SK-N-SH treated with all-trans-retinoic acid at 6 μM for 48 hours (cell line): ENCODE data around the gene GARNL3.

Experiments used
- ATAC-seq: fragments of 200-7000 bp; cut with Tn5 transposase; 3 replicates; pipeline ENCODE4 v1.9.1; 2020; ENCODE audit warnings: mild to moderate bottlenecking, moderate library complexity
- ARNTL ChIP-seq: fragments of 450-650 bp; formaldehyde crosslinking; IDR thresholded peaks from 2 replicates; pipeline ENCODE4 v1.5.0; 2020; ENCODE audit warnings: low read depth, mild to moderate bottlenecking, moderate library complexity, borderline replicate concordance
- CSDC2 ChIP-seq: fragments of 250-450 bp; sonication (Bioruptor Pico); IDR thresholded peaks from 2 replicates; pipeline ENCODE4 v1.5.0; 2020; ENCODE audit warnings: mild to moderate bottlenecking, moderate library complexity
- ESRRG ChIP-seq: fragments of 250-450 bp; sonication (Bioruptor Pico); IDR thresholded peaks from 2 replicates; pipeline ENCODE4 v1.6.1; 2021; ENCODE audit warnings: mild to moderate bottlenecking
- GLIS3 ChIP-seq: fragments of 250-450 bp; sonication (Bioruptor Pico); IDR thresholded peaks from 2 replicates; pipeline ENCODE4 v1.5.0; 2020; ENCODE audit warnings: mild to moderate bottlenecking, moderate library complexity
- ISL1 ChIP-seq: fragments of 250-450 bp; sonication (Bioruptor Pico); IDR thresholded peaks from 2 replicates; pipeline ENCODE4 v2.1.2; 2022; ENCODE audit warnings: mild to moderate bottlenecking, moderate library complexity
- PPARA ChIP-seq: fragments of 250-450 bp; sonication (Bioruptor Pico); IDR thresholded peaks from 2 replicates; pipeline ENCODE4 v1.5.0; 2020; ENCODE audit warnings: mild to moderate bottlenecking, borderline replicate concordance
- RARB ChIP-seq: fragments of 250-450 bp; sonication (Bioruptor Pico); IDR thresholded peaks from 2 replicates; pipeline ENCODE4 v1.8.0; 2021; ENCODE audit warnings: mild to moderate bottlenecking, moderate library complexity
- SNAI2 ChIP-seq: fragments of 250-450 bp; sonication (Bioruptor Pico); IDR thresholded peaks from 2 replicates; pipeline ENCODE4 v1.5.0; 2020; ENCODE audit warnings: mild to moderate bottlenecking, moderate library complexity
- TCF4 ChIP-seq: fragments of 250-450 bp; sonication (Bioruptor Pico); IDR thresholded peaks from 2 replicates; pipeline ENCODE4 v1.8.0; 2021; ENCODE audit warnings: mild to moderate bottlenecking, moderate library complexity, borderline replicate concordance
- TOX ChIP-seq: fragments of 250-450 bp; sonication (Bioruptor Pico); IDR thresholded peaks from 2 replicates; pipeline ENCODE4 v1.8.0; 2021; ENCODE audit warnings: mild to moderate bottlenecking, moderate library complexity, borderline replicate concordance
- ZC3H10 ChIP-seq: fragments of 250-450 bp; sonication (Bioruptor Pico); IDR thresholded peaks from 2 replicates; pipeline ENCODE4 v1.5.1; 2021; ENCODE audit warnings: mild to moderate bottlenecking, moderate library complexity
- ZFP3 ChIP-seq: fragments of 250-450 bp; sonication (Bioruptor Pico); IDR thresholded peaks from 2 replicates; pipeline ENCODE4 v1.5.0; 2020; ENCODE audit warnings: mild to moderate bottlenecking, moderate library complexity
- ZFP30 ChIP-seq: fragments of 450-650 bp; formaldehyde crosslinking; IDR thresholded peaks from 2 replicates; pipeline ENCODE4 v1.5.0; 2022; ENCODE audit warnings: mild to moderate bottlenecking, moderate library complexity
- ZNF565 ChIP-seq: fragments of 450-650 bp; formaldehyde crosslinking; conservative IDR thresholded peaks from 2 replicates; pipeline ENCODE4 v1.5.0; 2020; ENCODE audit warnings: low read depth, mild to moderate bottlenecking, moderate library complexity
- ZNF70 ChIP-seq: fragments of 450-650 bp; formaldehyde crosslinking; IDR thresholded peaks from 2 replicates; pipeline ENCODE4 v1.5.0; 2020; ENCODE audit warnings: mild to moderate bottlenecking, moderate library complexity
- ZNF8 ChIP-seq: fragments of 450-650 bp; formaldehyde crosslinking; IDR thresholded peaks from 2 replicates; pipeline ENCODE4 v1.5.0; 2020; ENCODE audit warnings: mild to moderate bottlenecking, moderate library complexity
- TF ChIP-seq, protein P1 (sequence below): fragments of 250-450 bp; sonication (Bioruptor Pico); IDR thresholded peaks from 2 replicates; pipeline ENCODE4 v1.5.1; 2021; ENCODE audit warnings: mild to moderate bottlenecking, moderate library complexity
- TF ChIP-seq, protein P2 (sequence below): fragments of 250-450 bp; sonication (Bioruptor Pico); IDR thresholded peaks from 2 replicates; pipeline ENCODE4 v1.5.1; 2020; ENCODE audit warnings: low read depth, mild to moderate bottlenecking, moderate library complexity
- TF ChIP-seq, protein P3 (sequence below): fragments of 250-450 bp; sonication (Bioruptor Pico); IDR thresholded peaks from 2 replicates; pipeline ENCODE4 v1.8.0; 2020; ENCODE audit warnings: mild to moderate bottlenecking, moderate library complexity, borderline replicate concordance
- TF ChIP-seq, protein P4 (sequence below): fragments of 250-450 bp; sonication (Bioruptor Pico); IDR thresholded peaks from 2 replicates; pipeline ENCODE4 v1.8.0; 2021; ENCODE audit warnings: low read depth, mild to moderate bottlenecking, moderate library complexity, borderline replicate concordance
- TF ChIP-seq, protein P5 (sequence below): fragments of 250-450 bp; sonication (Bioruptor Pico); IDR thresholded peaks from 2 replicates; pipeline ENCODE4 v1.5.0; 2020; ENCODE audit warnings: mild to moderate bottlenecking, moderate library complexity

The GARNL3 gene

DNA sequence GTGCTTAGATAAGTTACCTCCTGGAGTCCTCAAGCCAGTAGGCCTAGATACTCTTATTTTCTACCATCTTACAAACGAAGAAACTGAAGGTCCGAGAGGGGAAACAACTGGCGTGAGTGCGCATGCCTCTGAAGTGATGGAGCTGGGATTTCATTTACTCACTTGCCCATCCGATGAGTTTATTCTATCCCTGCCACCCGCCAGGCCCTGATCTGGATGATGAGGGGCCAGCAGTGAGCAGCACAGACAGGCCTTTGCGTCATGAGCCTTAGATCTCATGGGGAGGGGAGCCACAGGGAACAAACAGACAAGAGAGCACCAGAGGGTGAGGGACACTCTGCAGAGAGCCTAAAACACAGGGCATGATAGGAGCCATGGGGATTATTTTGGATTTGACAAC is 98.3 kb downstream of the GARNL3 start:
- ATAC-seq, result no peak
- TF ChIP-seq ISL1 (CRISPR knock-in tag), result no peak
- TF ChIP-seq, protein P1, sequence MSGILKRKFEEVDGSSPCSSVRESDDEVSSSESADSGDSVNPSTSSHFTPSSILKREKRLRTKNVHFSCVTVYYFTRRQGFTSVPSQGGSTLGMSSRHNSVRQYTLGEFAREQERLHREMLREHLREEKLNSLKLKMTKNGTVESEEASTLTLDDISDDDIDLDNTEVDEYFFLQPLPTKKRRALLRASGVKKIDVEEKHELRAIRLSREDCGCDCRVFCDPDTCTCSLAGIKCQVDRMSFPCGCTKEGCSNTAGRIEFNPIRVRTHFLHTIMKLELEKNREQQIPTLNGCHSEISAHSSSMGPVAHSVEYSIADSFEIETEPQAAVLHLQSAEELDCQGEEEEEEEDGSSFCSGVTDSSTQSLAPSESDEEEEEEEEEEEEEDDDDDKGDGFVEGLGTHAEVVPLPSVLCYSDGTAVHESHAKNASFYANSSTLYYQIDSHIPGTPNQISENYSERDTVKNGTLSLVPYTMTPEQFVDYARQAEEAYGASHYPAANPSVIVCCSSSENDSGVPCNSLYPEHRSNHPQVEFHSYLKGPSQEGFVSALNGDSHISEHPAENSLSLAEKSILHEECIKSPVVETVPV, result no peak
- TF ChIP-seq ESRRG (CRISPR knock-in tag), result no peak
- TF ChIP-seq CSDC2 (CRISPR knock-in tag), result no peak
- no peak for TF ChIP-seq ARNTL
- no peak for TF ChIP-seq PPARA (CRISPR knock-in tag)
- TF ChIP-seq TCF4 (CRISPR knock-in tag), result no peak
- TF ChIP-seq, protein P2, sequence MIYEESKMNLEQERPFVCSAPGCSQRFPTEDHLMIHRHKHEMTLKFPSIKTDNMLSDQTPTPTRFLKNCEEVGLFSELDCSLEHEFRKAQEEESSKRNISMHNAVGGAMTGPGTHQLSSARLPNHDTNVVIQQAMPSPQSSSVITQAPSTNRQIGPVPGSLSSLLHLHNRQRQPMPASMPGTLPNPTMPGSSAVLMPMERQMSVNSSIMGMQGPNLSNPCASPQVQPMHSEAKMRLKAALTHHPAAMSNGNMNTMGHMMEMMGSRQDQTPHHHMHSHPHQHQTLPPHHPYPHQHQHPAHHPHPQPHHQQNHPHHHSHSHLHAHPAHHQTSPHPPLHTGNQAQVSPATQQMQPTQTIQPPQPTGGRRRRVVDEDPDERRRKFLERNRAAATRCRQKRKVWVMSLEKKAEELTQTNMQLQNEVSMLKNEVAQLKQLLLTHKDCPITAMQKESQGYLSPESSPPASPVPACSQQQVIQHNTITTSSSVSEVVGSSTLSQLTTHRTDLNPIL, result no peak
- no peak for TF ChIP-seq ZNF8 (CRISPR knock-in tag)
- TF ChIP-seq GLIS3, result no peak
- no peak for TF ChIP-seq TOX (CRISPR knock-in tag)
- no peak for TF ChIP-seq ZFP30
- no peak for TF ChIP-seq ZFP3 (CRISPR knock-in tag)
- TF ChIP-seq, protein P3, sequence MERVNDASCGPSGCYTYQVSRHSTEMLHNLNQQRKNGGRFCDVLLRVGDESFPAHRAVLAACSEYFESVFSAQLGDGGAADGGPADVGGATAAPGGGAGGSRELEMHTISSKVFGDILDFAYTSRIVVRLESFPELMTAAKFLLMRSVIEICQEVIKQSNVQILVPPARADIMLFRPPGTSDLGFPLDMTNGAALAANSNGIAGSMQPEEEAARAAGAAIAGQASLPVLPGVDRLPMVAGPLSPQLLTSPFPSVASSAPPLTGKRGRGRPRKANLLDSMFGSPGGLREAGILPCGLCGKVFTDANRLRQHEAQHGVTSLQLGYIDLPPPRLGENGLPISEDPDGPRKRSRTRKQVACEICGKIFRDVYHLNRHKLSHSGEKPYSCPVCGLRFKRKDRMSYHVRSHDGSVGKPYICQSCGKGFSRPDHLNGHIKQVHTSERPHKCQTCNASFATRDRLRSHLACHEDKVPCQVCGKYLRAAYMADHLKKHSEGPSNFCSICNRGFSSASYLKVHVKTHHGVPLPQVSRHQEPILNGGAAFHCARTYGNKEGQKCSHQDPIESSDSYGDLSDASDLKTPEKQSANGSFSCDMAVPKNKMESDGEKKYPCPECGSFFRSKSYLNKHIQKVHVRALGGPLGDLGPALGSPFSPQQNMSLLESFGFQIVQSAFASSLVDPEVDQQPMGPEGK, result no peak
- TF ChIP-seq ZNF565 (CRISPR knock-in tag), result no peak
- TF ChIP-seq, protein P4, sequence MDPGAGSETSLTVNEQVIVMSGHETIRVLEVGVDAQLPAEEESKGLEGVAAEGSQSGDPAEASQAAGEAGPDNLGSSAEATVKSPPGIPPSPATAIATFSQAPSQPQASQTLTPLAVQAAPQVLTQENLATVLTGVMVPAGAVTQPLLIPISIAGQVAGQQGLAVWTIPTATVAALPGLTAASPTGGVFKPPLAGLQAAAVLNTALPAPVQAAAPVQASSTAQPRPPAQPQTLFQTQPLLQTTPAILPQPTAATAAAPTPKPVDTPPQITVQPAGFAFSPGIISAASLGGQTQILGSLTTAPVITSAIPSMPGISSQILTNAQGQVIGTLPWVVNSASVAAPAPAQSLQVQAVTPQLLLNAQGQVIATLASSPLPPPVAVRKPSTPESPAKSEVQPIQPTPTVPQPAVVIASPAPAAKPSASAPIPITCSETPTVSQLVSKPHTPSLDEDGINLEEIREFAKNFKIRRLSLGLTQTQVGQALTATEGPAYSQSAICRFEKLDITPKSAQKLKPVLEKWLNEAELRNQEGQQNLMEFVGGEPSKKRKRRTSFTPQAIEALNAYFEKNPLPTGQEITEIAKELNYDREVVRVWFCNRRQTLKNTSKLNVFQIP (CRISPR knock-in tag), result no peak

DNA sequence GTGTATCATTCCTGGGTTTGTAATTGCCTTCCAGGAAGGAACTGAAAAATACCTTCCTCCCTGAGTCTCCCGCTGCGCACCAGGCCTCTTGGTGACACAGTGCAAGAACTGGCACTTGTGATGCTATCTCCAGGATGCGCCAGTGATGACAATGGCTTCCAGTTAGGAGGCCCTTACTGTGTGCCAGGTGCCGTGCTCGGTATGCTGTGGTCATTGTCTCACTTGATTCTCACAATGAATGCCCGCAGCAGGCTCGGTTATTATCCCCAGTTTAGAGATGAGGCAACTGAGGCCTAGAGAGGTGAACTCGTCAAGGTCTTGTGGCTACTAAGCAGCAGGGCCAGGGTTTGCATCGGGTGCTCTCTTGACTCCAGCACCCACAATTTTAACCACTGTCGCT is 100.9 kb downstream of the GARNL3 start:
- TF ChIP-seq, protein P3, result no peak
- TF ChIP-seq, protein P4 (CRISPR knock-in tag), result no peak
- TF ChIP-seq ISL1 (CRISPR knock-in tag) (no peak), ZNF8 (CRISPR knock-in tag) (no peak), TOX (CRISPR knock-in tag) (no peak), ZC3H10 (CRISPR knock-in tag) (no peak), ZNF70 (CRISPR knock-in tag) (no peak), ZFP30 (no peak), ESRRG (CRISPR knock-in tag) (no peak), ARNTL (no peak), PPARA (CRISPR knock-in tag) (no peak), GLIS3 (no peak), RARB (no peak), SNAI2 (no peak)
- TF ChIP-seq, protein P5, sequence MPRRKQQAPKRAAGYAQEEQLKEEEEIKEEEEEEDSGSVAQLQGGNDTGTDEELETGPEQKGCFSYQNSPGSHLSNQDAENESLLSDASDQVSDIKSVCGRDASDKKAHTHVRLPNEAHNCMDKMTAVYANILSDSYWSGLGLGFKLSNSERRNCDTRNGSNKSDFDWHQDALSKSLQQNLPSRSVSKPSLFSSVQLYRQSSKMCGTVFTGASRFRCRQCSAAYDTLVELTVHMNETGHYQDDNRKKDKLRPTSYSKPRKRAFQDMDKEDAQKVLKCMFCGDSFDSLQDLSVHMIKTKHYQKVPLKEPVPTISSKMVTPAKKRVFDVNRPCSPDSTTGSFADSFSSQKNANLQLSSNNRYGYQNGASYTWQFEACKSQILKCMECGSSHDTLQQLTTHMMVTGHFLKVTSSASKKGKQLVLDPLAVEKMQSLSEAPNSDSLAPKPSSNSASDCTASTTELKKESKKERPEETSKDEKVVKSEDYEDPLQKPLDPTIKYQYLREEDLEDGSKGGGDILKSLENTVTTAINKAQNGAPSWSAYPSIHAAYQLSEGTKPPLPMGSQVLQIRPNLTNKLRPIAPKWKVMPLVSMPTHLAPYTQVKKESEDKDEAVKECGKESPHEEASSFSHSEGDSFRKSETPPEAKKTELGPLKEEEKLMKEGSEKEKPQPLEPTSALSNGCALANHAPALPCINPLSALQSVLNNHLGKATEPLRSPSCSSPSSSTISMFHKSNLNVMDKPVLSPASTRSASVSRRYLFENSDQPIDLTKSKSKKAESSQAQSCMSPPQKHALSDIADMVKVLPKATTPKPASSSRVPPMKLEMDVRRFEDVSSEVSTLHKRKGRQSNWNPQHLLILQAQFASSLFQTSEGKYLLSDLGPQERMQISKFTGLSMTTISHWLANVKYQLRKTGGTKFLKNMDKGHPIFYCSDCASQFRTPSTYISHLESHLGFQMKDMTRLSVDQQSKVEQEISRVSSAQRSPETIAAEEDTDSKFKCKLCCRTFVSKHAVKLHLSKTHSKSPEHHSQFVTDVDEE (CRISPR knock-in tag), result no peak
- TF ChIP-seq, protein P1, result no peak
- no peak for ATAC-seq
